Upper lobe of left lung (tissue), 6 donors: ENCODE results near the gene CAPZB. TPM values are rescaled to one million over a fixed set of nuclear protein-coding genes. Genes with fewer than 3 reads are reported as not detected.
A peak's percentile ranks its signal among the peaks of the same experiment; 100 is the strongest.

Experiments
- ATAC-seq, 2 donors: fragments of 200-7000 bp; cut with Tn5 transposase; one replicate each; pipeline ENCODE4 v1.9.1; 2022; ENCODE audit warnings: mild to moderate bottlenecking in 2 of 2, moderate library complexity in 2 of 2; ENCODE audit not compliant: low FRiP score in 2 of 2
- DNase-seq, 2 donors: peaks; one replicate each; pipeline ENCODE4 v3.0.0-alpha.2; 2019 to 2020
- H3K27ac ChIP-seq, 4 donors: fragments of 200-600 bp; sonication (generic); one replicate each; pipeline ENCODE4 v1.5.1; 2016 to 2019
- H3K27me3 ChIP-seq, 4 donors: fragments of 200-600 bp; sonication (generic); one replicate each; pipeline ENCODE4 v1.5.1; 2017 to 2019
- H3K36me3 ChIP-seq, 4 donors: fragments of 200-600 bp; sonication (generic); one replicate each; pipeline ENCODE4 v1.5.1; 2016 to 2019
- H3K4me1 ChIP-seq, 4 donors: fragments of 200-600 bp; sonication (generic); one replicate each; pipeline ENCODE4 v1.5.1; 2018 to 2019
- H3K4me3 ChIP-seq, 4 donors: fragments of 200-600 bp; sonication (generic); one replicate each; pipeline ENCODE4 v1.5.1; 2017 to 2019; ENCODE audit warnings: mild to moderate bottlenecking in 2 of 4, moderate library complexity in 1 of 4
- H3K9me3 ChIP-seq, 4 donors: fragments of 200-600 bp; sonication (generic); one replicate each; pipeline ENCODE4 v1.5.1; 2018 to 2019
- EP300 ChIP-seq, 4 donors: sonication (generic); formaldehyde crosslinking; IDR thresholded peaks; one replicate each; pipeline ENCODE4 v1.5.1; 2017; ENCODE audit warnings: antibody characterized with exemption in 4 of 4, control low read depth in 2 of 4
- POLR2A ChIP-seq, 4 donors: fragments of 450-650 bp; IDR thresholded peaks; one replicate each; pipeline ENCODE4 v1.5.1; 2016 to 2017; ENCODE audit warnings: antibody characterized with exemption in 4 of 4, mild to moderate bottlenecking in 2 of 4
- POLR2AphosphoS5 ChIP-seq, 2 donors: sonication (generic); formaldehyde crosslinking; IDR thresholded peaks; one replicate each; pipeline ENCODE4 v1.5.1; 2017; ENCODE audit warnings: antibody characterized with exemption in 2 of 2
- WGBS, 2 donors: methylation state at CpG; one replicate each; pipeline ENCODE4 v1.1.5; 2017 to 2018; 5-methylcytosine and 5-hydroxymethylcytosine counted together
- total RNA-seq, 6 donors: library from RNA; depleted of rRNA in 4 of 6; stranded (reverse); fragments of >200 nt in 4 of 6; gene quantifications; one replicate each; pipeline versions ENCODE4 v1.1.0 to v1.2.1, GENCODE V29; 2016 to 2021
- TF ChIP-seq, protein P1 (sequence below), 6 experiments: fragments of 450-650 bp in 4 of 6; fragments of 200-600 bp in 2 of 6; sonication (generic) in 2 of 6; IDR thresholded peaks; one replicate each; pipeline ENCODE4 v1.5.1; 2016 to 2019; ENCODE audit warnings: antibody characterized with exemption in 6 of 6
- donor health status: DM: no; HTN: no; CAD: no; lungs with moderate emphysema.
- donor health status: DM: no; HTN: yes; CAD: no; lungs with severe emphysema.

The CAPZB gene
- total RNA-seq, 6 donors from 2014 or later = 96.4 to 303 (median 144) TPM

DNA sequence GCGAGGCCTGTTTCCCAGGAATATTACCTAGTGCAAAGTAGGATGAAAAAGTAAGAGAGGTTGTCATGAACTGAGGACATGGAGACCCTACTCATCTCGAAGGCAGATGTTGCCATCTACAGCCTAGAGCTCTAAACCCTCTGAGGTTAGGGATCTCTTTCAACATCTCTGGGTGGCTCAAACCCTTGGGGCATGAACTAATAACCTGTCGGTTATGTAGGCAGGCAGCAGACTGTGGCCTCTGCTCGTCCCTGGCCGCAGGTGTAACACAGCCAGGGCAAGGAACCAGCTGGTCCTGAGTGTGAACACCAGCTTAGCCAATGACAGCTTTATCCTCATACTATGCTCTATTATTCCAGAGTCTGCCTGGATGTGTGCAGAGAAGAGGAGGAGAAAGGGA is 13.2 kb downstream of the CAPZB start:
- no peak for DNase-seq
- ATAC-seq = no peak
- no peaks in the 10 kb centered on the region for H3K9me3 ChIP-seq
- H3K36me3 ChIP-seq = peaks cover 0 to 11% (median 0%) of the 10 kb centered on the region in 4 donors
- no peak overlapping the region for H3K4me3 ChIP-seq
- TF ChIP-seq EP300 (IDR thresholded peaks at IDR 0.05) = no peak
- WGBS, 2 donors = 71 to 82% methylated on average over 3 to 5 of the region's 5 CpGs
- peaks cover 54 to 79% (median 65%) of the 10 kb centered on the region in 4 donors for H3K4me1 ChIP-seq
- peak overlapping the region in 1 of 4 donors; percentile 49 for H3K27ac ChIP-seq
- no peaks in the 10 kb centered on the region for H3K27me3 ChIP-seq

GRCh38 chr1:19469004-19469403 is 16.3 kb downstream of the CAPZB start:
- no peaks in the 10 kb centered on the region for H3K27me3 ChIP-seq
- H3K4me1 ChIP-seq = peaks cover 58 to 74% (median 63%) of the 10 kb centered on the region in 4 donors
- 70 to 74% methylated on average over 7 of the region's 7 CpGs for WGBS, 2 donors
- no peak overlapping the region for H3K4me3 ChIP-seq
- DNase-seq (no peak), ATAC-seq (no peak)
- no peaks in the 10 kb centered on the region for H3K9me3 ChIP-seq
- peaks cover 0 to 11% (median 0%) of the 10 kb centered on the region in 4 donors for H3K36me3 ChIP-seq
- peak overlapping the region; percentile 78 to 87 (median 86) for H3K27ac ChIP-seq
- TF ChIP-seq EP300 (IDR thresholded peaks at IDR 0.05) (no peak), POLR2A (IDR thresholded peaks at IDR 0.05) (no peak), POLR2AphosphoS5 (IDR thresholded peaks at IDR 0.05) (no peak)
- TF ChIP-seq, protein P1, sequence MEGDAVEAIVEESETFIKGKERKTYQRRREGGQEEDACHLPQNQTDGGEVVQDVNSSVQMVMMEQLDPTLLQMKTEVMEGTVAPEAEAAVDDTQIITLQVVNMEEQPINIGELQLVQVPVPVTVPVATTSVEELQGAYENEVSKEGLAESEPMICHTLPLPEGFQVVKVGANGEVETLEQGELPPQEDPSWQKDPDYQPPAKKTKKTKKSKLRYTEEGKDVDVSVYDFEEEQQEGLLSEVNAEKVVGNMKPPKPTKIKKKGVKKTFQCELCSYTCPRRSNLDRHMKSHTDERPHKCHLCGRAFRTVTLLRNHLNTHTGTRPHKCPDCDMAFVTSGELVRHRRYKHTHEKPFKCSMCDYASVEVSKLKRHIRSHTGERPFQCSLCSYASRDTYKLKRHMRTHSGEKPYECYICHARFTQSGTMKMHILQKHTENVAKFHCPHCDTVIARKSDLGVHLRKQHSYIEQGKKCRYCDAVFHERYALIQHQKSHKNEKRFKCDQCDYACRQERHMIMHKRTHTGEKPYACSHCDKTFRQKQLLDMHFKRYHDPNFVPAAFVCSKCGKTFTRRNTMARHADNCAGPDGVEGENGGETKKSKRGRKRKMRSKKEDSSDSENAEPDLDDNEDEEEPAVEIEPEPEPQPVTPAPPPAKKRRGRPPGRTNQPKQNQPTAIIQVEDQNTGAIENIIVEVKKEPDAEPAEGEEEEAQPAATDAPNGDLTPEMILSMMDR (IDR thresholded peaks at IDR 0.05) = no peak

GRCh38 chr1:19468397-19468956 is 16.9 kb downstream of the CAPZB start:
- H3K4me3 ChIP-seq = peak overlapping the region in 1 of 4 donors; percentile 14
- H3K9me3 ChIP-seq = no peaks in the 10 kb centered on the region
- WGBS, 2 donors = 44 to 56% methylated on average over 15 of the region's 15 CpGs
- peak in 1 of 2 donors; percentile 56 for TF ChIP-seq POLR2AphosphoS5 (IDR thresholded peaks at IDR 0.05)
- no peak for TF ChIP-seq EP300 (IDR thresholded peaks at IDR 0.05)
- TF ChIP-seq, protein P1 (IDR thresholded peaks at IDR 0.05) = peak in 2 of 6 experiments; percentile 9 to 25
- TF ChIP-seq POLR2A (IDR thresholded peaks at IDR 0.05) = peak in 1 of 4 donors; percentile 16
- H3K4me1 ChIP-seq = peaks cover 62 to 77% (median 67%) of the 10 kb centered on the region in 4 donors
- peak overlapping the region; percentile 78 to 87 (median 86) for H3K27ac ChIP-seq
- peak; percentile 73 to 83 for DNase-seq
- H3K36me3 ChIP-seq = peaks cover 0 to 9% (median 0%) of the 10 kb centered on the region in 4 donors
- no peaks in the 10 kb centered on the region for H3K27me3 ChIP-seq
- peak; percentile 70 to 81 for ATAC-seq

- Histone ChIP-seq H3K36me3 (peaks cover 0 to 4% (median 0%) of the 10 kb centered on the region in 4 donors), H3K27ac (peak overlapping the region; percentile 78 to 87 (median 86)), H3K4me1 (peaks cover 72 to 80% (median 76%) of the 10 kb centered on the region in 4 donors), H3K9me3 (no peaks in the 10 kb centered on the region), H3K4me3 (no peak overlapping the region), H3K27me3 (no peaks in the 10 kb centered on the region)
- no peak for TF ChIP-seq POLR2A (IDR thresholded peaks at IDR 0.05)
- no peak for TF ChIP-seq EP300 (IDR thresholded peaks at IDR 0.05)
- TF ChIP-seq POLR2AphosphoS5 (IDR thresholded peaks at IDR 0.05) = no peak
- TF ChIP-seq, protein P1 (IDR thresholded peaks at IDR 0.05) = no peak
- DNase-seq (no peak), ATAC-seq (no peak)
- WGBS, 2 donors = 79 to 88% methylated on average over 13 to 14 of the region's 14 CpGs
Measured at GRCh38 chr1:19467199-19468187, 17.8 kb downstream of the CAPZB start.

GRCh38 chr1:19466112-19466561 is 19.2 kb downstream of the CAPZB start:
- Histone ChIP-seq H3K4me1 (peaks cover 74 to 82% (median 77%) of the 10 kb centered on the region in 4 donors), H3K36me3 (peaks cover 0 to under 1% (median 0%) of the 10 kb centered on the region in 4 donors), H3K9me3 (no peaks in the 10 kb centered on the region), H3K27ac (peak overlapping the region in 3 of 4 donors; percentile 19 to 85 (median 30)), H3K27me3 (no peaks in the 10 kb centered on the region), H3K4me3 (no peak overlapping the region)
- DNase-seq = no peak
- WGBS, 2 donors = 51 to 70% methylated on average over 7 to 9 of the region's 9 CpGs
- ATAC-seq = no peak
- TF ChIP-seq POLR2A (IDR thresholded peaks at IDR 0.05) = peak in 1 of 4 donors; percentile 15
- no peak for TF ChIP-seq EP300 (IDR thresholded peaks at IDR 0.05)
